Esophagus squamous epithelium (tissue), 4 donors: ENCODE results near the gene COL4A1.

ENCODE experiments used
- CTCF ChIP-seq, 6 experiments: fragments of 450-650 bp in 4 of 6; fragments of 200-600 bp in 2 of 6; sonication (generic) in 2 of 6; IDR thresholded peaks; one replicate each; pipeline ENCODE4 v1.5.1; 2016 to 2019; ENCODE audit warnings: antibody characterized with exemption in 6 of 6, mild to moderate bottlenecking in 4 of 6, moderate library complexity in 4 of 6
- POLR2A ChIP-seq, 4 donors: fragments of 450-650 bp; IDR thresholded peaks; one replicate each; pipeline ENCODE4 v1.6.1; 2017; ENCODE audit warnings: antibody characterized with exemption in 4 of 4, mild to moderate bottlenecking in 4 of 4, moderate library complexity in 3 of 4

GRCh38 chr13:110264685-110265275 is 42.2 kb downstream of the COL4A1 start:
- TF ChIP-seq CTCF (IDR thresholded peaks at IDR 0.05) (no peak), POLR2A (IDR thresholded peaks at IDR 0.05) (no peak)
